ENCODE measurements around the gene OR52N4. TPM values are rescaled to one million over a fixed set of nuclear protein-coding genes. Genes with fewer than 3 reads are reported as not detected.

The OR52N4 gene
- total RNA-seq, 3 donors from 2014 or later (not counting 1 experiment from before 2014, with no cell fraction given), result 1.2 to 2.1 (median 1.3) TPM

DNA sequence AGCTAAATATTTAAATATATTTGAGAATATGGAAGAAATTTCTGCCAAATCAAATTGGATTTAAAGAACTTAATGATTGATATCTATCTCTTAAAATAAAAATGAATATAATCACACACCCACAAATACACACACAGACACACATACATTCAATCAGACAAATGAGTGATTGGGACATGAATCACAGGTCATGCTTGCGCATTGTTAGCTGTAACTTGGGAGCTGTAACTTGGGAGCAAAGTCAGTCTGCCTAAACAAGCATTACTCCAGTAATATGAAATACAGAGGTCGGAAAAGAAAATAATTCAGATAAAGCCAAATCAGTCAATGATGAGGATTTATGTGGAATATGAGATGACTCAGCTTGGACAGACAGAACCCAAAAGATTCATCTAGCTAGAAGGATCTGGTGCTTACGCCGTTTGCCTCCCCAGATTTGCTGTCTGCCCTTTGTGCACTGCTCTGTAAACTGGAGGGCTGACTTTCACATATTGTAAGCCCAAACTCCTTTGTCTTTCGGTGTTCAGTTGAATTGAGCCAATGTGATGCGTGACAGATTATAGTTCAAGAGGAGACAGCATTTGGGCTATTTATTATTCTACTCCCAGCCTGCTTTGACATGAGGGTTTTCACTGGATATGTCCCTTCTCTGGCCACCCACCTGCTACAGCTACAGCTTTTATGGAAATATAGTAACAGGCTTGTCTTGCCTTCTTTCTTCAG is 16.2 kb upstream of the OR52N4 start:
- Histone ChIP-seq H3K36me3 (ENCODE audit: control insufficient read depth, insufficient read depth, low read length) (no peaks in the 10 kb centered on the region), H3K9me3 (ENCODE audit: control insufficient read depth, insufficient read depth, low read length) (peaks cover 6% of the 10 kb centered on the region), H3K27ac (ENCODE audit: low read length) (no peak overlapping the region), H3K4me1 (ENCODE audit: control insufficient read depth, insufficient read depth, low read length) (no peaks in the 10 kb centered on the region), H3K4me3 (ENCODE audit: low read length) (no peak overlapping the region), H3K27me3 (ENCODE audit: control insufficient read depth, insufficient read depth, low read length) (no peaks in the 10 kb centered on the region)
- DNase-seq (no peak), ATAC-seq (no peak)
- Mint-ChIP-seq H3K27me3 (ENCODE audit: low read depth in 2 of 2) (peaks cover 15 to 17% of the 10 kb centered on the region in 2 donors), H3K36me3 (peaks cover 27% of the 10 kb centered on the region), H3K4me3 (no peak overlapping the region), H3K9me3 (peaks cover 7 to 14% of the 10 kb centered on the region in 2 donors), H3K27ac (no peak overlapping the region), H3K4me1 (no peaks in the 10 kb centered on the region)
- intact Hi-C loops (cut with micrococcal nuclease), result no loop called here
- TF ChIP-seq, protein P1, sequence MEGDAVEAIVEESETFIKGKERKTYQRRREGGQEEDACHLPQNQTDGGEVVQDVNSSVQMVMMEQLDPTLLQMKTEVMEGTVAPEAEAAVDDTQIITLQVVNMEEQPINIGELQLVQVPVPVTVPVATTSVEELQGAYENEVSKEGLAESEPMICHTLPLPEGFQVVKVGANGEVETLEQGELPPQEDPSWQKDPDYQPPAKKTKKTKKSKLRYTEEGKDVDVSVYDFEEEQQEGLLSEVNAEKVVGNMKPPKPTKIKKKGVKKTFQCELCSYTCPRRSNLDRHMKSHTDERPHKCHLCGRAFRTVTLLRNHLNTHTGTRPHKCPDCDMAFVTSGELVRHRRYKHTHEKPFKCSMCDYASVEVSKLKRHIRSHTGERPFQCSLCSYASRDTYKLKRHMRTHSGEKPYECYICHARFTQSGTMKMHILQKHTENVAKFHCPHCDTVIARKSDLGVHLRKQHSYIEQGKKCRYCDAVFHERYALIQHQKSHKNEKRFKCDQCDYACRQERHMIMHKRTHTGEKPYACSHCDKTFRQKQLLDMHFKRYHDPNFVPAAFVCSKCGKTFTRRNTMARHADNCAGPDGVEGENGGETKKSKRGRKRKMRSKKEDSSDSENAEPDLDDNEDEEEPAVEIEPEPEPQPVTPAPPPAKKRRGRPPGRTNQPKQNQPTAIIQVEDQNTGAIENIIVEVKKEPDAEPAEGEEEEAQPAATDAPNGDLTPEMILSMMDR (IDR thresholded peaks at IDR 0.05), result no peak
- 100% methylated on average over 6 of the region's 6 CpGs for WGBS (ENCODE audit: insufficient coverage)

DNA sequence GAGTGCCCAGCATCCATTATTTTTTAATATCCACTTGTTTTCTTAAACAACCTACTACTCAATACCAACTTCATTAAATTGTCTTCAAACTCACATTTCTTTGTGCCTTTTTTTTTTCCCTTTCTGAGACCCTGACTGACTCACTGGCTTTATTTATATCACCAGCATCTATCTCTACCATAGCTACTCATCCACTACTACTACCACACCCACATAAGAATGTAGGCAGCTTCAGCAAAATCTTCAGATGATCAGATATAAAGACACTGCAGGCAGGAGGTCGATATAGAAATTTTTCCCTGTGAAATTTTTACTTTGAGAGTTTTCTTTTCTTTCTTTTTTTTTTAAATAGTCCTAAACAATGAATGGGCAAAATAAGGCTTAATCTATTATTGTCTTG is 15.6 kb upstream of the OR52N4 start:
- peaks cover 17 to 21% of the 10 kb centered on the region in 2 donors for H3K27me3 Mint-ChIP-seq (ENCODE audit: low read depth in 2 of 2)
- peaks cover 2% of the 10 kb centered on the region for H3K27me3 ChIP-seq (ENCODE audit: control insufficient read depth, insufficient read depth, low read length)
- no peaks in the 10 kb centered on the region for H3K4me1 Mint-ChIP-seq
- H3K4me3 Mint-ChIP-seq, result no peak overlapping the region
- H3K9me3 ChIP-seq (ENCODE audit: control insufficient read depth, insufficient read depth, low read length), result peaks cover 6% of the 10 kb centered on the region
- no peak overlapping the region for H3K27ac ChIP-seq (ENCODE audit: low read length)
- no CpG with 5 or more reads among the region's 1 CpG for WGBS (ENCODE audit: insufficient coverage)
- H3K4me1 ChIP-seq (ENCODE audit: control insufficient read depth, insufficient read depth, low read length), result no peaks in the 10 kb centered on the region
- intact Hi-C loops (cut with micrococcal nuclease), result no loop called here
- H3K36me3 ChIP-seq (ENCODE audit: control insufficient read depth, insufficient read depth, low read length), result no peaks in the 10 kb centered on the region
- H3K4me3 ChIP-seq (ENCODE audit: low read length), result no peak overlapping the region
- H3K27ac Mint-ChIP-seq, result no peak overlapping the region
- H3K36me3 Mint-ChIP-seq, result peaks cover 30% of the 10 kb centered on the region
- DNase-seq (no peak), ATAC-seq (no peak)
- TF ChIP-seq, protein P1 (IDR thresholded peaks at IDR 0.05), result no peak
- H3K9me3 Mint-ChIP-seq, result peaks cover 9 to 14% of the 10 kb centered on the region in 2 donors

DNA sequence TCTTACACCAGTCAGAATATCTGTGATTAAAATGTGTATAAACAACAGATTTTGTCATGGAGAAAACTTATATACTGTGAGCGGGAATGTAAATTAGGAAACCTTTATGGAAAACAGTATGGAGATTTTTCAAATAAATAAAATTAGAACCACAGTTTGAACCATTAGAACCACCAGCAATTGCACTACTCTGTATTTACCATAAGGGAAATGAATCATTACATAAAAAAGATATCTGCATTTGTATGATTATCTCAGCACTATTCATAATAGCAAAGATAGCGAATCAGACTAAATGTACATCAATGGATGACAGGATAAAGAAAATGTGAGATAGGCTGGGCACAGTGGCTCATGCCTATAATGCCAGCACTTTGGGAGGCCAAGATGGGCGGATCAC is 7.4 kb upstream of the OR52N4 start:
- H3K4me3 Mint-ChIP-seq, result no peak overlapping the region
- 88% methylated on average over 2 of the region's 3 CpGs for WGBS (ENCODE audit: insufficient coverage)
- Histone ChIP-seq H3K4me3 (ENCODE audit: low read length) (no peak overlapping the region), H3K4me1 (ENCODE audit: control insufficient read depth, insufficient read depth, low read length) (no peaks in the 10 kb centered on the region), H3K27me3 (ENCODE audit: control insufficient read depth, insufficient read depth, low read length) (peaks cover 2% of the 10 kb centered on the region), H3K27ac (ENCODE audit: low read length) (no peak overlapping the region), H3K36me3 (ENCODE audit: control insufficient read depth, insufficient read depth, low read length) (no peaks in the 10 kb centered on the region), H3K9me3 (ENCODE audit: control insufficient read depth, insufficient read depth, low read length) (peaks cover 2% of the 10 kb centered on the region)
- no peaks in the 10 kb centered on the region for H3K4me1 Mint-ChIP-seq
- no peak overlapping the region for H3K27ac Mint-ChIP-seq
- DNase-seq (no peak), ATAC-seq (no peak)
- intact Hi-C loops (cut with micrococcal nuclease), result no loop called here
- peaks cover 5 to 6% of the 10 kb centered on the region in 2 donors for H3K9me3 Mint-ChIP-seq
- H3K27me3 Mint-ChIP-seq (ENCODE audit: low read depth in 2 of 2), result peaks cover 8 to 45% of the 10 kb centered on the region in 2 donors
- TF ChIP-seq, protein P1 (IDR thresholded peaks at IDR 0.05), result no peak
- peaks cover 16% of the 10 kb centered on the region for H3K36me3 Mint-ChIP-seq

DNA sequence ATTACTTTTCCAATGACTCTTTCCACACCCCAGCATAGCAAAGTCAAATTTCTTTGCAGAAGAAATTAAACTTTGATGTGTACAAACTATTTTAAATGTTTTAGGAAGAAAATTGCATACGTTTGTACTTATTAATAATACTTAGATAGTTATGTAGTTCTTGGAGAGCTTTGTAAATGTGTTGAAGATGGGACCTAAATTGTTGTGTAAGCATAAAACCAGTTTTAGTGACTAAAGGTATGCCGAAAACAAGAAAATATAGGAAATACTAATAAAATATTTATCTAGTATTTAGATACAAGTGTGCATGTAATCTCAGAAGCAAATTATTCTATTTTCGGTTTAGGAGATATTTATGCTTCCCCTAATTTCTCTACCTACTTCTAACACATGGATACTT is 4.2 kb upstream of the OR52N4 start:
- Histone ChIP-seq H3K9me3 (ENCODE audit: control insufficient read depth, insufficient read depth, low read length) (no peaks in the 10 kb centered on the region), H3K27ac (ENCODE audit: low read length) (no peak overlapping the region), H3K4me1 (ENCODE audit: control insufficient read depth, insufficient read depth, low read length) (no peaks in the 10 kb centered on the region), H3K36me3 (ENCODE audit: control insufficient read depth, insufficient read depth, low read length) (no peaks in the 10 kb centered on the region), H3K4me3 (ENCODE audit: low read length) (no peak overlapping the region), H3K27me3 (ENCODE audit: control insufficient read depth, insufficient read depth, low read length) (no peaks in the 10 kb centered on the region)
- Mint-ChIP-seq H3K36me3 (no peaks in the 10 kb centered on the region), H3K4me3 (no peak overlapping the region), H3K4me1 (no peaks in the 10 kb centered on the region), H3K9me3 (no peaks in the 10 kb centered on the region), H3K27ac (no peak overlapping the region), H3K27me3 (ENCODE audit: low read depth in 2 of 2) (peaks cover 5 to 28% of the 10 kb centered on the region in 2 donors)
- DNase-seq (no peak), ATAC-seq (no peak)
- intact Hi-C loops (cut with micrococcal nuclease), result no loop called here
- TF ChIP-seq, protein P1 (IDR thresholded peaks at IDR 0.05), result no peak
- WGBS (ENCODE audit: insufficient coverage), result 100% methylated on average over 1 of the region's 3 CpGs

Data from natural killer cell (primary cell).